ENCODE results near the gene ZP2.

The ZP2 gene

DNA sequence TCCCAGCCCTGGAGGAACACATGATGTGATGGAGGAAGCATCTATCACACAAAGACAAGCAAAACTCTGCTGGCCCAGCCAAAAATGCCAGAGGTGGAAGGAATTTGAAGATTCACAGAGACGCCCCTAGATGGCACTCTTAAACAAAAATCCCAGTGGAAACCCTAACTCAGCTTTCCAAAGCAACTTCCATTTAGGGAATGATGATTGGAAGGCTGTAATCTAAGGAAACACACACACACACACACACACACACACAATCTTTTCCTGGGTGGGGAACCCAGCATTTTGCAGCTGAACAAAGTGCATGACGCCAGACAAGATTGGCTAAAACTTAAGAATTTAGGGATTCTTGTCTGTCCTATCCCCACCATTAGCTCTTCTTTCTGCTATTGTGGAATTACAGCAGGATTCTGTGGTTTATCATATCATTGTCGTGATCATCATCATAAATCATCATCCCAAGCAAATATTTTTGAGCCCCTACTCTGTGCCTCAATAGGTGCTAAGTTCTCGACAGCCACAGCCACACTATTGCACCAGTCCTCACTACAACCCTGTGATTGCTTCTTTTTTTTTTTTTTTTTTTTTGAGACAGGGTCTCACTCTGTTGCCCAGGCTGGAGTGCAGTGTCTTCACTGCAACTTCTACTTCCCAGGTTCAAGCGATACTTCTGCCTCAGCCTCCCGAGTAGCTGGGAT is 54.5 kb downstream of the ZP2 start:
- TF ChIP-seq TAF1 (IDR thresholded peaks at IDR 0.05; ENCODE audit: low read depth) (no peak), TEAD4 (IDR thresholded peaks at IDR 0.05) (peak; percentile 48), RAD21 (IDR thresholded peaks at IDR 0.05; ENCODE audit: low read depth) (peak; percentile 83)

- TF ChIP-seq EP300 (IDR thresholded peaks at IDR 0.05; ENCODE audit: borderline replicate concordance) (no peak), NFIC (IDR thresholded peaks at IDR 0.05) (peak; percentile 64)
Measured at GRCh38 chr16:21150375-21151001, 60.9 kb downstream of the ZP2 start, which contains the start of gene DNAH3. DNAH3 (minus strand) TSS chr16:21150846; CDS start chr16:21150319, 527 bp downstream.
